HUES64 (cell line): ENCODE data around the gene PEAK1.

Source experiments
- H3K27ac ChIP-seq: 2 replicates; pipeline ENCODE4 v1.7.0; 2013; ENCODE audit warnings: low read depth, low read length, inconsistent platforms
- H3K27me3 ChIP-seq: 2 replicates; pipeline ENCODE4 v1.6.1; 2013; ENCODE audit warnings: mild to moderate bottlenecking, low read length; ENCODE audit not compliant: insufficient read depth
- H3K36me3 ChIP-seq: 2 replicates; pipeline ENCODE4 v1.6.1; 2013; ENCODE audit warnings: mild to moderate bottlenecking, low read length; ENCODE audit not compliant: insufficient read depth
- H3K4me1 ChIP-seq: 2 replicates; pipeline ENCODE4 v1.6.1; 2013; ENCODE audit warnings: mild to moderate bottlenecking, low read length, moderate library complexity; ENCODE audit not compliant: insufficient read depth
- H3K4me3 ChIP-seq: 2 replicates; pipeline ENCODE4 v1.5.1; 2013; ENCODE audit warnings: mild to moderate bottlenecking, low read length, moderate library complexity
- H3K9ac ChIP-seq: 2 replicates; pipeline ENCODE4 v1.6.1; 2013; ENCODE audit warnings: mild to moderate bottlenecking, low read depth, low read length
- H3K9me3 ChIP-seq: 2 replicates; pipeline ENCODE4 v1.6.1; 2013; ENCODE audit warnings: low read depth, low read length; ENCODE audit not compliant: insufficient read depth
- WGBS: fragments of 150-250, 120-280 bp; methylation state at CpG from one replicate; pipeline ENCODE4 v1.1.7; 2013; ENCODE audit warnings: missing lambda C conversion rate; 5-methylcytosine and 5-hydroxymethylcytosine counted together

Gene PEAK1

GRCh38 chr15:77396692-77397091, 23.2 kb downstream of the PEAK1 start:
- WGBS, result 100% methylated on average over 1 of the region's 1 CpG
- H3K4me1 ChIP-seq, result no peaks in the 10 kb centered on the region
- H3K9ac ChIP-seq, result no peak overlapping the region
- H3K36me3 ChIP-seq, result no peaks in the 10 kb centered on the region
- H3K27me3 ChIP-seq, result no peaks in the 10 kb centered on the region
- H3K9me3 ChIP-seq, result peaks cover 37% of the 10 kb centered on the region; the same call in 1 of the 2 replicates
- H3K4me3 ChIP-seq, result no peak overlapping the region
- H3K27ac ChIP-seq, result no peak overlapping the region

- Histone ChIP-seq H3K27me3 (no peaks in the 10 kb centered on the region), H3K9me3 (peaks cover 30% of the 10 kb centered on the region; the same call in 1 of the 2 replicates), H3K36me3 (no peaks in the 10 kb centered on the region), H3K4me1 (no peaks in the 10 kb centered on the region), H3K27ac (no peak overlapping the region), H3K4me3 (no peak overlapping the region), H3K9ac (no peak overlapping the region)
- WGBS, result 92% methylated on average over 2 of the region's 3 CpGs
Measured at GRCh38 chr15:77395013-77395774, 24.7 kb downstream of the PEAK1 start.

GRCh38 chr15:77393471-77393840, 26.4 kb downstream of the PEAK1 start:
- H3K27ac ChIP-seq, result no peak overlapping the region
- no peaks in the 10 kb centered on the region for H3K4me1 ChIP-seq
- H3K27me3 ChIP-seq, result no peaks in the 10 kb centered on the region
- H3K9me3 ChIP-seq, result peaks cover 16% of the 10 kb centered on the region; the same call in 1 of the 2 replicates
- no peak overlapping the region for H3K9ac ChIP-seq
- H3K4me3 ChIP-seq, result no peak overlapping the region
- H3K36me3 ChIP-seq, result no peaks in the 10 kb centered on the region

GRCh38 chr15:77392762-77393470, 27.0 kb downstream of the PEAK1 start:
- Histone ChIP-seq H3K27ac (no peak overlapping the region), H3K36me3 (no peaks in the 10 kb centered on the region), H3K27me3 (no peaks in the 10 kb centered on the region), H3K4me3 (no peak overlapping the region), H3K9me3 (peaks cover 12% of the 10 kb centered on the region; the same call in 1 of the 2 replicates), H3K9ac (no peak overlapping the region), H3K4me1 (no peaks in the 10 kb centered on the region)
- WGBS, result 93% methylated on average over 4 of the region's 7 CpGs

GRCh38 chr15:77391372-77391951, 28.4 kb downstream of the PEAK1 start:
- no peak overlapping the region for H3K4me3 ChIP-seq
- H3K27ac ChIP-seq, result no peak overlapping the region
- no peaks in the 10 kb centered on the region for H3K27me3 ChIP-seq
- no peak overlapping the region for H3K9ac ChIP-seq
- 88% methylated on average over 2 of the region's 3 CpGs for WGBS
- no peaks in the 10 kb centered on the region for H3K36me3 ChIP-seq
- H3K9me3 ChIP-seq, result peaks cover 12% of the 10 kb centered on the region; the same call in 1 of the 2 replicates
- no peaks in the 10 kb centered on the region for H3K4me1 ChIP-seq

GRCh38 chr15:77387365-77388105, 32.4 kb downstream of the PEAK1 start:
- H3K4me3 ChIP-seq, result no peak overlapping the region
- WGBS, result 84% methylated on average over 2 of the region's 2 CpGs
- no peak overlapping the region for H3K27ac ChIP-seq
- no peaks in the 10 kb centered on the region for H3K9me3 ChIP-seq
- no peaks in the 10 kb centered on the region for H3K36me3 ChIP-seq
- H3K9ac ChIP-seq, result no peak overlapping the region
- H3K4me1 ChIP-seq, result 0 out of 2 replicates have a peak, but pooled peaks cover 3% of the 10 kb centered on the region
- no peaks in the 10 kb centered on the region for H3K27me3 ChIP-seq

GRCh38 chr15:77386626-77387025, 33.3 kb downstream of the PEAK1 start:
- 0 out of 2 replicates have a peak, but pooled peaks cover 3% of the 10 kb centered on the region for H3K4me1 ChIP-seq

GRCh38 chr15:77384589-77385359, 35.1 kb downstream of the PEAK1 start:
- Histone ChIP-seq H3K27ac (no peak overlapping the region), H3K27me3 (no peaks in the 10 kb centered on the region)

More at GRCh38 chr15:77386626-77387025, 33.3 kb downstream of the PEAK1 start:
- H3K27ac ChIP-seq, result no peak overlapping the region
- no peaks in the 10 kb centered on the region for H3K9me3 ChIP-seq
- 95% methylated on average over 2 of the region's 2 CpGs for WGBS
- no peaks in the 10 kb centered on the region for H3K36me3 ChIP-seq
- H3K27me3 ChIP-seq, result no peaks in the 10 kb centered on the region
- no peak overlapping the region for H3K9ac ChIP-seq
- H3K4me3 ChIP-seq, result no peak overlapping the region

GRCh38 chr15:77384086-77384485, 35.8 kb downstream of the PEAK1 start:
- Histone ChIP-seq H3K36me3 (no peaks in the 10 kb centered on the region), H3K27me3 (no peaks in the 10 kb centered on the region), H3K9ac (no peak overlapping the region), H3K27ac (no peak overlapping the region), H3K4me3 (no peak overlapping the region), H3K4me1 (0 out of 2 replicates have a peak, but pooled peaks cover 3% of the 10 kb centered on the region), H3K9me3 (no peaks in the 10 kb centered on the region)

More at GRCh38 chr15:77384589-77385359, 35.1 kb downstream of the PEAK1 start:
- no peak overlapping the region for H3K9ac ChIP-seq
- 0 out of 2 replicates have a peak, but pooled peaks cover 3% of the 10 kb centered on the region for H3K4me1 ChIP-seq
- H3K4me3 ChIP-seq, result no peak overlapping the region
- no peaks in the 10 kb centered on the region for H3K36me3 ChIP-seq
- H3K9me3 ChIP-seq, result no peaks in the 10 kb centered on the region

- WGBS, result 97% methylated on average over 4 of the region's 4 CpGs
- H3K9ac ChIP-seq, result no peak overlapping the region
- no peak overlapping the region for H3K4me3 ChIP-seq
- H3K27me3 ChIP-seq, result no peaks in the 10 kb centered on the region
- no peaks in the 10 kb centered on the region for H3K36me3 ChIP-seq
- no peak overlapping the region for H3K27ac ChIP-seq
- H3K9me3 ChIP-seq, result no peaks in the 10 kb centered on the region
- 0 out of 2 replicates have a peak, but pooled peaks cover 3% of the 10 kb centered on the region for H3K4me1 ChIP-seq
Measured at GRCh38 chr15:77380033-77380432, 39.9 kb downstream of the PEAK1 start.
